Measurements from ENCODE around the gene MACIR.
"Not testable (repeated sequence)": the region's sequence is repeated elsewhere in the genome, so short reads cannot be mapped to it uniquely, and the experiment has no call there.

The MACIR gene, protein sequence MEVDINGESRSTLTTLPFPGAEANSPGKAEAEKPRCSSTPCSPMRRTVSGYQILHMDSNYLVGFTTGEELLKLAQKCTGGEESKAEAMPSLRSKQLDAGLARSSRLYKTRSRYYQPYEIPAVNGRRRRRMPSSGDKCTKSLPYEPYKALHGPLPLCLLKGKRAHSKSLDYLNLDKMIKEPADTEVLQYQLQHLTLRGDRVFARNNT

DNA sequence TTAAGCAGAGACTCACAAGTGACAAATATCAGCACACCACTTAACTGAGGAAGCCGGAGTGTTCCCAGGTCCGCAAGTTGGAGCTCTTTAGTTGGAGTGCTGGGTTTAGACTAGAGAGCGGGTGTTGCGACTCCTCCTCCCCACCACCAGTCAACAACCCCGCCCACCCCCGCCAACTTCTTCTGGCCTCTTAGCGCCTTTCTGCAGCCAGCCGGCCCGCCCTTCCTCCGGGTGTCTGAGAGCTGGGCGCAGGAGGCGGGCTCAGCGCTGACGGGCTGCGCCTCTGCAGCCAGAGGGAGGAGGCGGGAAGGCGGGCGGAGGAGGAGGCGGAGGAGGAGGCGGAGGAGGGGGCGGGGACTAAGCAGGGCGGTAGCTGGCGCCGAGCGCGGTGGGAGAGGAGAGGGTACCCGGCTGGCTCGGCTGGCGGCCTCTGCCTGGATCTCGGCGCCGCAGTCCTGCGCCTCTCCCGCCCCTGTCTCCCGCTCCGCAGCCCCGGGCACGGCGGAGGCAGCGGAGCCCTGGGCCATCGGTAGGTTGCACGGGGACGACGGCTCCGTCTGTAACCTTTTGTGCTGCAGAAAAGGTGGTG lies at the start of gene MACIR:
Gene MACIR (plus strand): TSS at position 396 of the 589 bp plus-strand sequence. CDS start 17,157 bp downstream, outside the sequence.
- DNase-seq (ENCODE audit: low spot score) = peak; percentile 97

- DNase-seq (ENCODE audit: low spot score) = no peak
Measured at GRCh38 chr5:103209065-103209464, 49.5 kb upstream of the MACIR start.

- DNase-seq (ENCODE audit: low spot score) = no peak
Measured at GRCh38 chr5:103210952-103211351, 47.6 kb upstream of the MACIR start.

DNA sequence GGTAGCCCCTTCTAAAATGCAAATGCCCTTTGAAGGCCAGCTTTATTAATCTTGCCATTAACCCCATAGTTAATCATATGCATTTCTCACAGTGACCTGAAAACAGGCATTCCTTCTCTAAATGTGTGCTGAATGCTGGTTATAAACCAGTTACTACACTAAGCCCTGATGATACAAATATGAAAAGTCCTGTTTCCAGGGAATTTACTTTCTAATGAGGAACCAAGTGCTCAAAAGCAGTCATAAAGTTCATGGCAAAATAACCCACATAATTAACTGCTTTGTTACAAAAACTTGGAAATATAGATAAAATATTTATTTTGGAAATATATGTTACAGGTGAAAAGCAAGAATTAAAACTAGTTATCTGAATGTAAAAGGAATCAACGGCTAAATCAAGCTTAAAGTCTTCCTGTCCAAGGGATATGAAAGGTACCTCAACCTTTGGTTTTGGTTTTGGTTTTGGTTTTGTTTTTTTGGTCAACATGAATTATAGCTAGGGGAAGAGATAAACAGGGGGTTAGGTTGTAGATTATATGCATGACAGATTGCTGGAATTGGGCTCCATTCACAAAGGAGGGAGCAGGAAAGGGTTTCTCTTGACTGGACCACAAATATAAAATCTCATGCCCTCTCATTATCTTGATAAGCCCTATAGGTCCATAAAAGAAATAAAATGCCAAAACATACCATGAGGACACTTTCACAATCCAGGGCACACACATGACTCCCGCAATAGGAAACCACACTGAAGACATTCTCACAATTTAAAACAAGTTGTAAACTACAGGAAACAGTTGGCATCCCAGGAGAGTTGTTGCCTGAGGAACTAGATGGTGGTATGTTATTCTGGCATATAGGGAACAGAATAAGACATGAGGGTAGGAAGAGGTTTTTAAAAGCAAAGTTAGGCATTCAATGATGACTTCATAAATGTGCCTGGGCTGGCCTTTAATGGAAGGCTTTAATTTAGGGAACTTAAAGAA lies 46.7 kb upstream of the MACIR start:
- no peak for DNase-seq (ENCODE audit: low spot score)

DNA sequence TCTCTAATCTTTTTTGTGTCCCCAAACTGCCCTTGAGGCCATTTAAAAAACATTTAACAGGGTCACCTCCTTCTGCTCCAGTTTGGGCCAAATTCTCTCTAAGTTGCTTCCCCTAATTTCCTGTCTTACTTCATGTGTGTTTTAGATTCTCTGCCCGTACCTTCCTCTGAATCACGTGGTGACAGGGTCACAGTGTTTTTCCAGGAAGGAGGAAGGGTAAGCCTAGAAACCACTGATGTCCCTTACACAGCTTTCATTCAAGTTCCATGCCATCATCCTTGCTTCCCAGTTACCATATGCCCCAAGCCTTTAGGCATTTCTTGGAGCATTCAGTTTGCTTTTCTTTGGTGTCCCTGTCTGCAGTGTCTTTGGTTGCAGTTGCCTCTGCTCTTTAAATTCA lies 42.4 kb upstream of the MACIR start:
- no peak for DNase-seq (ENCODE audit: low spot score)

DNA sequence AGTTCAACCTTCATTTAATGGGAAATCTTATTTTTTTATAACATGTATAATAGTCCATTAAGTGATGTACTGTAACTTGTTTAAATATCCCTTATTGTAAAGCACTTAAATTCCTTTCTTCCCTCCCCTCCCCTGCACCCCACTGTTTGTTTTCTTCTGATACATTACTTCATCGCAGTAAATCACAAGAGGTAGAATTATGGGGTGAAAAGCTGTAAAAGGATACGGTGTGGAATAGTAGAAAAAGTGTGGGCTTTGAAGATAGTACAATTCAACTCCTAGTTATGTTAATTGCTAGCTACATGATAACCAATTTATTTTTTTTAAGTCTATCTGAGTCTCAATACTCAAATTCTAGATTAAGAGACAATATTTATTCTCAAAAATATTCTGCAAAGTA lies 41.9 kb upstream of the MACIR start:
- no peak for DNase-seq (ENCODE audit: low spot score)

DNA sequence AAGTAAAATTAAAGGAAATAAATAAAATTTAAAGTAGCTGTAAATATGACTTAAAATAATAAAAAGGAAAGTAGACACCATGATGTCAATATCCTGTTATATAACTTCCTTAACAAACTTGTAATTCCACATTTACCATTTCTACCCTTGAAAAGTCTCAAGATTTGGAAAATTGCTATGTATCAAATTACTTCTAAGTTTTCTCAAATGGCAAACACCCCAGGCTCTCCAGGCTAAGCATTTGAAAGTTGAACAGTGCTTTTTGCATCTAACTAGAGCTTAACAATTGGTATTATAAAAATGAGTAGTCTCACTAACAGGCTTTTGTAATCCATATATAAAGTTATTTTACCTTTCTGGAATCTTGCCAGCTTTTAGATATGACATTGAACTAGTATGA lies 41.5 kb upstream of the MACIR start:
- DNase-seq (ENCODE audit: low spot score) = no peak

- no peak for DNase-seq (ENCODE audit: low spot score)
Measured at GRCh38 chr5:103218164-103218563, 40.4 kb upstream of the MACIR start.

DNA sequence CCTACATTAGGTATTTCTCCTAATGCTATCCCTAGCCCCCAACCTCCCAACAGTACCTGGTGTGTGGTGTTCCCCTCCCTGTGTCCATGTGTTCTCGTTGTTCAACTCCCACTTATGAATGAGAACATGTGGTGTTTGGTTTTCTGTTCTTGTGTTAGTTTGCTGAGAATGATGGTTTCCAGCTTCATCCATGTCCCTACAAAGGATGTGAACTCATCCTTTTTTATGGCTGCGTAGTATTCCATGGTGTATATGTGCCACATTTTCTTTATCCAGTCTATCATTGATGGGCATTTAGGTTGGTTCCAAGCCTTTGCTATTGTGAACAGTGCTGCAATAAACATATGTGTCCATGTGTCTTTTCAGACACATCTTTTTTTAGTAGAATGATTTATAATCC lies 39.5 kb upstream of the MACIR start:
- DNase-seq (ENCODE audit: low spot score) = not testable (repeated sequence)

DNA sequence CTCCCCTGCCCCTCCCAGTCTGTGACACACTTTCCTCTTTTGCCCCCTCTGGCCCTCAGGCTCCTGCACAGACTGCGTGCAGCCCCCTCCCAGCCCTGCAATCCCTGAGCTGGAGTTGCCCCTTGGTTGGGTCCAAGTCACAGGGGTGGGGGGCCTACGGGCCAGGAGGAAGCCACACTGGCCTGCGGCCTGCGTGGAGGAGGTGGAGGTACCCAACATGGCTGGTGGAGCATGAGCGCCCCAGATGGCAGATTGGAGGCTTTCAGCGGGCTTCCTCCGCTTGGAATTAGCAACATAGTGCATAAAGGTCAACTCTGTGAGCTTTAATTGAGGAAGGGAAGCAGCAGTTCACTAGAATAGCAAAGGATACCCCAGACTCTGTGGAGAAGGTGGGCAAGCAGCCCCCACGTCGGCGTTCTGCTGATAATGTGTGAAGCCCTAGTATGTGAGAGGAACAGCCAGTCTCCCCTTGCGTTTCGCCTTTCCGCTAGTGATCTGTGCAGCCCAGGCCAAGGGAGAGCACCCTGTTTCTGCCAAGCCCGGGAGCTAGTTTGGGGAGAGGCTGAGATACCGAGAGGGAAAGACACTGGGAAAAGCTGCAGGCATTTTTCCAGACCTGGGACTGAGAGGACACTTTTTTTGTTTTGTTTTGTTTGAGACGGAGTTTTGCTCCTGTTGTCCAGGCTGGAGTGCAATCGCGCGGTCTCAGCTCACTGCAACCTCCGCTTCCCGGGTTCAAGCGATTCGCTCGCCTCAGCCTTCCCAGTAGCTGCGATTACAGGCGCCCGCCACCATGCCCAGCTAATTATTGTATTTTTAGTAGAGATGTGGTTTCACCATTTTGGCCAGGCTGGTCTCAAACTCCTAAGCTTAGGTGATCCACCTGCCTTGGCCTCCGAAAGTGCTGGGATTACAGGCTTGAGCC lies 35.3 kb upstream of the MACIR start:
- no peak for DNase-seq (ENCODE audit: low spot score)

DNA sequence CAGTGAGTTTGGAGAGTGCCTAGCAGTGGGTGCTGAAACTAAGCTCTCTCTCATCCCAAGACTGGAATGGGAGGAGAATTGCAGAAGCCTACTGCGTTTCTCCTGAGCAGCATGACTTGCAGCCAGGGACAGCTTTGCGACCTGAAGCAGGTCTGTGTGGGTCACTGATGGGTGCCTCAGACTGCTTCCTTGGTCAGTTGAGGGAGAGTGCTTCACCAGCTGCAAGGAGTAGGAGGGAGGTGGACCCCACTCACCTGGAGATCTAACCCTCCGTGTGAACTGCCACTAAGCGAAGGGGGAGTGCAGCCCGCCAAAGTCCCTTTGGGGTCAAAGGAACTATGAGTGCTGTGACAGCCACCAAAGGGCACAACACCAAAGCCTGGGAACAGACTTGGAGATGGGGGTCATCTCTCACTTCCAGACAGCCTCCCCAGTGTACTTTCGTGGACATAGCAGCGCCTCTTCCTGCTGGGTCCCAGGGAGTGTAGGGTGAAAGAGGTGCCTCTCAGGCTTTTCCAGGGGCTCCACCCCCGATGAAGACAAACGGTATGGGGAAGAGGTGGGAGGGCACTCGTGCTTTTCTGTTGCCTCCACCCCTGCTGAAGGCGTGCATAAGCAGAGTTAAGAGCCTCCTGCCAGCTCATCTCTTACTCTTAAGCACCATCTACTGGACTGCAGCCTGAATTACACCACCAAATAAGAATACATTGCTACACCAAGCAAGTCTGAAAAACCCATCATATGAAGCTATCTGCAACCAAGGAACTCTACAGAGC lies 34.3 kb upstream of the MACIR start:
- peak; percentile 41 for DNase-seq (ENCODE audit: low spot score)

GRCh38 chr5:103224894-103225246 lies 33.7 kb upstream of the MACIR start:
- DNase-seq (ENCODE audit: low spot score) = no peak

- no peak for DNase-seq (ENCODE audit: low spot score)
Measured at GRCh38 chr5:103228061-103228460, 30.5 kb upstream of the MACIR start.

GRCh38 chr5:103228588-103228987 lies 30.0 kb upstream of the MACIR start:
- DNase-seq (ENCODE audit: low spot score) = no peak

DNA sequence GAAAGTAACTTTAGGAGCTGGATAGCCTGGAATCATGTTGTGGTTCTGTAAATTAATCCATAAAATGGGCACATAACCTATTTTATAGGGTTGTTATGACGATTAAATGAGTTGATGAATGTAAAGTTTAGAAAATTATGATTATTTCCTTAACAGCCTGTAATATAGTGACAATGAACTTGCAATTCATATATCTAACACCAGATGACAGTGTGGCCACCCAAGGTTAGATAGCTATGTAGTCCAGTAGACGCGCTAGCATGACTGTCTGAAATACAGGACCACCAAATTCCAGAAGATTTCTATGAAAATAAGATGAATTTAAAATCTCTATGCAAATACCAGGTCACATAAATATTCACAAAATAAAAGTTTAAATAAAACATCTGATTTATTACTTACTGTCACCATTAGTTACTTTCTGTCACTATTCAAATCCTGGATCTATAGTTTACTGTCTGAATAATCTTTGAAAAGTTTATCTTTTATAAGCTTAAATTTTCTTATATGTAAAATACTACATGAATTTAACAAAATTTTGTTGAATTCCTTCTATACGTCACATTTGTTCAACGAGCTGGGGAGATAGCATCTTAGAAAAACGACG lies 26.1 kb upstream of the MACIR start:
- peak; percentile 34 for DNase-seq (ENCODE audit: low spot score)

DNA sequence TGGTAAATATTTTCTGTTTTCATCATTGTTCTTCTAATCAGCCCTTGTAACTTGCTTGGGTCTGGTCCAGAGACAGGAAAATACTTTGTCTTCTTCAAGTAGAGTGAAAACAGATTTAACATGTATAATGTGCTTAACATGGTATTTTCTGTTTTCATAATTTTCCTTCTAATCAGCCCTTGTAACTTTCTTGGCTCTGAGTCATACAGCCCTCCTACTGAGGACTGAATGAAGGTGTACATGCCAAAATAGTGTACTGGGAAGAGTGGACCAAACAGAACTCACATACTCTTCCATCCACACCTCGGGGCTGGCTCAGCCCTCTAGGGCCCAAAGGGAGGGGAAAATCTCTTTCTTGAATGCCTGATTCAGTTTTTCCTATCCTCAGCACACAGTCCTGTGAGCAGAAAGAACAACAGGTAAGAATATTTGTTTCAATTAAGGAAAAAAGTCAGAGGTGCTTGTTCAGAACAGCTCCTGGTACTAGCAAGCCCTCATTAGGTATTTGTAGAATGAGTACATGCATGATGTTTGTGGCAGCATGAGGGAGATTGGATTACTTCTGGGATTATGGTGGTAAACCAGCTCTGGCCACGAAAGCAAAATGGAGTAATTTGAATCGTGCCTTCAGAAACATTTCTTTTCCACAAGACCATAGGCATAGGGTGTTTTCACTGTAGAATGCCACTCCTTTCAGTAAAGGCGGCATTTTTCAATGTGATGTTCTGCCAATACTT lies 24.2 kb upstream of the MACIR start:
- DNase-seq (ENCODE audit: low spot score) = no peak

DNA sequence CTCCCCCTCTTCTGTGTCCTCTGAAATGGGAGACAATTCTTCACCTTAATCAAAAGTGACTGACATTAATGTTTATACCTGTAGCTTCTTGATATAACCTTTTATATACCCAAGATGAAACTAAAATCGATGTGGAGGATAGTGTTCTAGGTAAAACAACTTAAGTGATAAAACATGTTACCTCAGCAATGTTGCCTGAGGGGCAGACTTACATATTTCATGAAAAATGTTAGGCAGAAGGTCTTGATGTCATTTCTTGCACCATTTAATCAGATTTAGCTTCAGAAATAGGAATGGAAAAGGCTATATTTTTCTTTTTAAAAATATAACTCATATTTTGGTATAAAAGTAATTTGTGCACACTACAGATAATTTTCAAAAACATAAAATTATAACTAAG lies 22.7 kb upstream of the MACIR start:
- no peak for DNase-seq (ENCODE audit: low spot score)

DNA sequence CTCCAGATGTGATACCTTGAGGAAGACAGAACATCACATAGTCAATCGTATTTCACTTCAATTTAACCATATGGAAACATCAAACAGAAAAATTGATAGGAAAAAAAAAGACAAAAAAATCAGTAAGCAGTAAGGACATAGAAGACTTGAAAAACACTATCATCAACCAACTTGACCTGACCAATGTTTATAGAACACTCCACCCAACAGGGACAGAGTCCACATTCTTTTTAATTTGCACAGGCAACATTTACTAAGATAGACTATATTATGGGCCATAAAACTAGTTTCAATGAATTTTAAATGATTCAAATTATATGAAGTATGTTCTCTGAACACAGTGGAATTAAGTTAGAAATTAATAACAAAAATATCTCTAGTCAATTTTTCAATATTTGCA lies 20.8 kb upstream of the MACIR start:
- no peak for DNase-seq (ENCODE audit: low spot score)

DNA sequence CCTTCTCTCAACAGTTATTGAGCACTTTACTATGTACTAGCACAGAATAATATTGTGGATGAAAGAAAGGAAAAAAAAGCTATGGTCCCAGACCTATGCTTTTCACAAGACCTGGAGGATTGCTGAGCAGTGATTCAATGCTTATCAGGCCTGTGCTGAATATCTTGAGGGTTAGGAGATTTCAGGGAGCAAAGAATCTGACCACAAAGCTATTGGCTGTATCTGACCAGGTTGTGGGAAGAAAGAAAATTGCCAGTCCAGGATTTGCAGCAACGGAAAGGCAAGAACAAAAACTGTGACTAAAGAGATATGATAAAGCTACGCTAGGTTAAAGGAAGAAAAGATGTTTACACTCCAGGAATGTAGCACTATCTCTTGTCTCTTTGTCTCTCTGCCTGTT lies 14.9 kb upstream of the MACIR start:
- DNase-seq (ENCODE audit: low spot score) = no peak

DNA sequence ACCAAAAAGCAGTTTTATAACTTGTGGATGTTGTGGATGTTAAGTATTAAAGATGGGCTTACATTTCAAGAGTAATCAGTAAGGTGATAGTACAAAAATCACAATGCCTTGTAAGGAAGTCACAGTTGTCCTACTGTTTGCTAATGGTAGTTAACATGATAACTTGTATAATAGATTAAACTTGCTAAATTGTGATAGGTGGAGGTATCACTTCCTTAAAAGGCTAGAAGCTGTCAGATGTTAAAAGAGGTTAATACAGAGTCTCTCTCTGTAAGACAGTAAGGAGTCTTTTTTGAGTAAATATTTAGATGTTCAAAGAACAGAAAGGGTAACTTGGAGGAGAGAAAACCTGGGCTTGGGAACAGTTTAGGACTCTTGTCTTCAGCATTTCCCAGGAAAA lies 14.2 kb upstream of the MACIR start:
- DNase-seq (ENCODE audit: low spot score) = no peak

Data from globus pallidus (tissue), 1 donor.